Neural cell (in vitro differentiated cells): Measurements from ENCODE around the gene GRIFIN.

Experiments
- EP300 ChIP-seq: fragments of 450-650 bp; conservative IDR thresholded peaks from 2 replicates; pipeline ENCODE4 v1.6.1; 2014; ENCODE audit warnings: antibody characterized with exemption, mild to moderate bottlenecking, moderate library complexity; ENCODE audit not compliant: poor library complexity, severe bottlenecking
- EZH2 ChIP-seq: fragments of 200-600, 300-800 bp; shearing (Covaris generic), sonication (generic); IDR thresholded peaks from 2 replicates; pipeline ENCODE4 v1.6.1; 2014; ENCODE audit warnings: antibody characterized with exemption, low read length, borderline replicate concordance, mild to moderate bottlenecking; ENCODE audit not compliant: insufficient read depth, poor library complexity, severe bottlenecking
- POLR2AphosphoS5 ChIP-seq: IDR thresholded peaks from 2 replicates; pipeline ENCODE4 v1.6.1; 2012
- RAD21 ChIP-seq: fragments of 450-650 bp; conservative IDR thresholded peaks from 2 replicates; pipeline ENCODE4 v1.6.1; 2014; ENCODE audit warnings: antibody characterized with exemption, mild to moderate bottlenecking, moderate library complexity
- TAF1 ChIP-seq: IDR thresholded peaks from 2 replicates; pipeline ENCODE4 v1.6.1; 2012; ENCODE audit warnings: low read depth
- TF ChIP-seq, protein P1 (sequence below): fragments of 450-650 bp; IDR thresholded peaks from 2 replicates; pipeline ENCODE4 v1.5.1; 2014; ENCODE audit warnings: antibody characterized with exemption, mild to moderate bottlenecking, moderate library complexity; ENCODE audit not compliant: poor library complexity, severe bottlenecking

DNA sequence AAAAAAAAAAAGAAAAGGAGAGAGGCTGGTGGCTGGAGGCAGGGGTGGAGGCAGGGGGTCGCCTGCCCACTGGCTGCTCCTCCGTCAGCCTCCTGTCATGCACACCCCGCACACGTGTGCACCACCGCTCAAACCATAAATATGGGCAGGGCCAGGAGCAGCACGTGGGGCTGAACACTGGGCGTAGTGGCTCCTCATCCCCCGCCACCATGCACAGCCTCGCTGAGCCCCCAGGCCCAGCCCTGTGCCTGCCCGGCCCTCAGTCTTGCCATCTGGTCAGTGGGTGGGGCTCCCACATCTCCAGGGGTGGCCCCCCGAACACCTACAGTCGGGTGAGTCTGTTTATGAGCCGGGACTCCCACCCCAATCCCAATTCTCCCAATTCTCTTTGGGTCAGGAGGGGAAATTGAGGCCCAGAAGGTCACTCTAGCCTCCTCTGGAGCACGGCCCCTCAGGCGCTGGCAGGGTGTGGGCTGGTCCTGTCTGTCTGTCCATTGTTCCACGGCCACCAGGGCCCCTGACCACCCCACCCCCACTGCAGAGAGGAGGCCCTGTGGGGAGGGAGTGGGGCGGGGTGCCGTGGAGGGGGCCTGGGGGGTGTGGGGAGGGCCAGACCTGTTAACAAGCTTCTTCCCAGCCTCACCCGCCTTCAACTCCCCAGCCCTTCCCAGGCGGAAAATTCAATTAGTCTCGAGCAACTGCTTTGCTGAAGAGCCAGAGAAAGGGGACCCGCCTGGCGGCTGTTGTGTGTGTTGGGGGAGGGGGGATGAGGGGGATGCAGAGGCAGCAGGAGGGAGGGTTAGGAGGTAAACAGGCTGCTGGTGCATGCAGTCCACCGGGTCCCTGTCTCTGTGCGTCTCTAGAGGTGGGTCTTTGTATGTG lies 19.5 kb upstream of the GRIFIN start:
- TF ChIP-seq, protein P1, sequence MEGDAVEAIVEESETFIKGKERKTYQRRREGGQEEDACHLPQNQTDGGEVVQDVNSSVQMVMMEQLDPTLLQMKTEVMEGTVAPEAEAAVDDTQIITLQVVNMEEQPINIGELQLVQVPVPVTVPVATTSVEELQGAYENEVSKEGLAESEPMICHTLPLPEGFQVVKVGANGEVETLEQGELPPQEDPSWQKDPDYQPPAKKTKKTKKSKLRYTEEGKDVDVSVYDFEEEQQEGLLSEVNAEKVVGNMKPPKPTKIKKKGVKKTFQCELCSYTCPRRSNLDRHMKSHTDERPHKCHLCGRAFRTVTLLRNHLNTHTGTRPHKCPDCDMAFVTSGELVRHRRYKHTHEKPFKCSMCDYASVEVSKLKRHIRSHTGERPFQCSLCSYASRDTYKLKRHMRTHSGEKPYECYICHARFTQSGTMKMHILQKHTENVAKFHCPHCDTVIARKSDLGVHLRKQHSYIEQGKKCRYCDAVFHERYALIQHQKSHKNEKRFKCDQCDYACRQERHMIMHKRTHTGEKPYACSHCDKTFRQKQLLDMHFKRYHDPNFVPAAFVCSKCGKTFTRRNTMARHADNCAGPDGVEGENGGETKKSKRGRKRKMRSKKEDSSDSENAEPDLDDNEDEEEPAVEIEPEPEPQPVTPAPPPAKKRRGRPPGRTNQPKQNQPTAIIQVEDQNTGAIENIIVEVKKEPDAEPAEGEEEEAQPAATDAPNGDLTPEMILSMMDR, result no peak
- TF ChIP-seq EP300 (no peak), POLR2AphosphoS5 (no peak), TAF1 (no peak), RAD21 (no peak), EZH2 (no peak)
